NCI-H510A treated with DMSO at 0.1 percent for 48 hours (cell line): ENCODE data around the gene RNF121.

Experiments used
- DNase-seq: peaks from one replicate; lab custom pipeline; 2025; lab: John Stamatoyannopoulos, UW

The RNF121 gene

GRCh38 chr11:72005347-72006260 lies 76.8 kb downstream of the RNF121 start:
- DNase-seq = peak; percentile 72

DNA sequence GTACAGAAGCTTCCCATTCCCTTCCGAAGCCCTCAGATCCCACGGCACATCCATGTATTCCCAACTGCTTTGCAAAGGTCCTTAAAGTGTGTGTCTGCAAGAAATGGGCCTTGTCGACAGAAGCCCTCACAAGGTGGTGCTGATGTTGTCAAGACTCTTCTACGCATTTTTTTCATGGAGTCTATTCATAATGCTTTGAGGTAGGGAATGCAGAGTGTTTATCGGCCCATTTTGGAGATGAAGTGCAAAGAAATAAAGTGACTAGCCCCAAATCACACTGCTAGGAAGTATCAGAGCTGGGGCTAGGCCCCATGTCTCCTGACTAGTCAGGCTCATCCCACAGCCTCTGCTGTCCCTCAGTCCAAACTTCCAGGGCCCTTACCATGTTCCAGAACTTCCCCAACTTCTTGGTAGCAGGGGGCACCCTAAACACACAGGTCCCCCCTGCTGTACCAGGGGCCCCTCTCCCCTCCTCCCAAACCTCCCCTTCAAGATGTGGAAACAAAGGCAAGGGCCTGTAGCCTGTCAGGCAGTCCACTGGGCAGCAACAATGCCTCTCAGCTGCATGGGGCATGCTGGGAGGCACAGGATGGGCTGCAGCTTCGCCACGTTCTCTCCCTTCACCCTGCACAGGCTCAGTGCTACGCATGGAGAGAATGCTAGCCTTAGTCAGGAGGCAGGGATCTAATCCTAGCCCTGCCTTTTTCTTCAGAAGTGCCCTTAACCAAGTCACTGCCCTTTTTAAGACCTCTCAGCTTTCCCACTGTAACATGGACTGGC lies 77.7 kb downstream of the RNF121 start:
- no peak for DNase-seq

DNA sequence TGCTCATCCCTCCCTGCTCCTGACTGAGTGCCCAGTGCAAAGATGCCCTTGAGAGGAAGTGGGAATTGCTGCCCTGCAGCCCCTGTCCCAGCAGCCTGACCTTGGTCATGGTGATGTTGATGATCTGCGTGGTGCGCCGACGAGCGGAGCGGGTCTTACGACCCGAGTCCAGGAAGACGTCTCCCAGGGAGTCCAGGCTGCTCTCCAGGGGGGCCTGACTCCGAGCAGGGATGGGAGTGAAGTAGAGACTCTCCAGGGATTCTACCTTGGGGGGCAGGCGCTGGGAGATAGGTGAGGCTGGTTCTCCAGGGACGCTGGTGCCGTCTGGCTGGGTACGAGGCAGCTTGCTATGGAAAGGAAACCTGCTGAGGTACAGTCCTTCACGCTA lies 78.2 kb downstream of the RNF121 start:
- no peak for DNase-seq

GRCh38 chr11:72007587-72007986 lies 78.7 kb downstream of the RNF121 start:
- DNase-seq = no peak

DNA sequence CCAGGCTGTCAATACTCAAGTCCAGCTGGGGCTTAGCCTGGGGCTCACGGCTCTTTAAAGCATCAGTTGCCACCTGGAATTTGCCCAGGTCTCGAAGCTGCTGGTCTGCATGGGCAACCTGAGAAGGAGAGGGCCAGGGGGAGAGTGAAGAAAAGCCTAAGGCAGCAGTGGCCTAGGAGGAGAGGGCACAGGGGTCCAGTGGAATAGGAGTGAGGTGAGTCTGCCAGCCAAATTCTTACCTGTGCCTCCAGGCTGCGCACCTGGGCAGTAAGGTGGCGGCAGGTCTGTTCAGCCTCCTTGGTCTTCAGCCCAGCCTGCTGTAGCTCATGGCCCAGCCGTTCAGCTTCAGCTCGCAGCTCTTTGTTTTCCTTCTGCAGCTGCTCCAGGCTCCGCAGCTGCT lies 79.9 kb downstream of the RNF121 start:
- no peak for DNase-seq

DNA sequence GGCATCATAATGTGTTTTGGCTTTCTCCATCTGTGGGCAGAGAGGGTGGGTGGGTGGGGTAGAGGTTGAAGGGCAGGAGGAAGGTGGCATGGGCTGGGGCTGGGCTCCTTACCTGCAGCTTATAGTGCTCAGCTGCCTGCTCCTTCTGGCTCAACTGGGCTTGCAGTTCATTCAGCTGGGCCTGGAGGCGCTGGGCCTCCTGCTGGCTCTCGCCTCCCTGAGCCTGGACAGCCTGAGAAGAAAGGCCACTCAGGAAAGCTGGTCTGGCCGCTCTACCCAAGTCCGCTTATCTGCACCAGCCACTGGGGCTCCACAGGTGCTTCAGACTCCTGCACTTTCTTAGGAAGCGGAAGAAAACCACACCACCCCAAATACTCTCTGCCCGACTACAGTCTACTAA lies 80.3 kb downstream of the RNF121 start:
- DNase-seq = no peak

DNA sequence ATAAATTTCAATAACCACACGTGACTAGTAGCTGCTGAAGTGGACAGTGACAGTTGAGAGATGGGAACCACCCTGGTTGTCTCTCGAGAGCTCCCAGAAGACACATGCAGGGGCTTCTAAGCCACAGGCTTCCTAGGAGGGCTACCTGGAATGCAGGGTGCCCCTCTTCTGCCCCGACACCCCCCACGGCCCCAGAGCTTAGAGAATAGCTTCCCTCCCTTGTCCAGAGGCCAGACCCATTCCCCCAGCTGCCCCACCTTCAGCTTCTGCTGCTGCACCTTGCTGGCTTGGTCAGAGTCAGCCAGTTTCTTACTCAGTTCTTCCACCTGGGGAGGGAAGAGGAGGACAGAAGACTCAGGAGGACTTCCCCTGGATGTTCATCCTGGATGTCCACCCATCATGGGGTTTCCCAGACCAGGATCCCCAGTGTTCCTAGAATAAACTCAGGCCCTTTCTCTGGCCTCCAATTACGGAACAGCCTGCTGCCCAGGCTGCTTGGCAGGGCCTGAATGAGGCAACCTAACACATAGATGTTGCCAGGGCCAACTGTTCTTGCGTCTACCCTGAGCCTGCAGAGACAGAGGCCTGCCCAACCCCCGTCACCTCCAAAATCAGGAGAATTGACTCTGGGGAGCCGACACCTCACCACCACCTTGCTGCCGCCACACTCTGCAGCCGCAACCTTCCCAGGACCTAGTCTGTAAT lies 81.8 kb downstream of the RNF121 start:
- no peak for DNase-seq

DNA sequence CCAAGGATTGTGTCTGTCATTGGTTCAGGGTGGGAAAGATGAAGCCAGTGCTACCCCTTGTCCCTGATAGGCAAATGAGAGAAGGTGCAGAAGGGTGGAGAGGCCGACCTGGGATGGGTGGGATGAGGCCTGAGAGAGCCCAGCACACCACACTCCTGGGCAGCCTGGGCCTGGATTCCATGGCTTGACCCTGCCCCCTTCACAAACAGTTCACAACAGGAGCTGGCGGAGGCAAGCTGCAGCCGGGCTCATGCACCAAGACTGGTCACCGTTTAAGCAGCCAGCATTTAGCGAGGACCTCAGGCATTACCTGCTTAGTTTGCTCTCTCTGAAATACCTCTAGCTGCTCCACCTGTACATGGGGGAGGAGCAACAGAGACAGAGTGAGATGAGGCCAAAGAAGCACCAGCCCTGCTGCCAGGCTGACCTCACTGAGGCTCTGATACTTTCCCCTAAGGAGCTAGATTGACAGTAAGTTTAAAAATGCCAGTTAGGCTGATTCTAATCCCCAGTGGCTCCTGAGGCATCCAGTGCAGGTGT lies 83.3 kb downstream of the RNF121 start:
- DNase-seq = no peak

DNA sequence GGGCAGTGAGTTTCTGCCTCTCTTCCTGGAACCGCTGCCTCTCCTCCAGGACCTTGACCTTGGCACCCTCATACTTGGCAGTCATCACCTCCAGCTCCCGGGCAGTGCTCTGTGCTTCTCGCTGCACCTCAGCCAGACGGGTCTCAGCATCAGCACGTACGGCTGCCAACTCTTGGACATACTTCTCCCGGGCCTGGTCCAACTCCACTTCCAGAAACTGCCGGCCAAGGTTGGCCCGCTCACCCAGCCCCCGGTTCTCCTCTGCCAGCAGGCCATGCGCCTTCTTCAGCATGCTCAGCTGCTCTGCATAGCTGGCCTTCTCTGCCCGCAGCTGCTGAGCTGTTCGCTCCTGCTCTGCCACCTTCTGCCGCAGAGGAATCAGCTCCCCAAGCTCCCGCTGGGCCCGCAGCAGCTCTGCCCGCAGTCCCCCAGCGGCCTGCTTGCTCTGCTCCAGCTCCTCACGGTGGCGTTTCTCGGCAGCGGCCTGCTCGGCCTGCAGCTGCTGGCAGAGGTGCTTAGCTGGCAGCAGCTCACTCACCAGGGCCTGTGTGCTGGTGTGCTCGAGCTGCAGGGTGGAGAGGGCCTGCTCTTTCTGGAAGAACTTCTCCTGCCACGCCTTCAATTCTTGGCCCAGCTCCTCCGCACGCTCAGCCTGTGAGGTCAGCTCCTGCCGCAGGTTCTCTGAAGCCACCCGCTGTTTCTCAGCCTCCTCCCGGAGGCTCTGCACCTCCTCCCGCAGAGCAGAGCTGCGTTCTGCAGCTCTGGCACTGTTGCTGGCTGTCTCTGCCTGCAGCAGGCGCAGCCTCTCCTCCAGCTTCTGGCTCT lies 84.3 kb downstream of the RNF121 start:
- DNase-seq = no peak

GRCh38 chr11:72013765-72014711 lies 85.2 kb downstream of the RNF121 start:
- DNase-seq = no peak

GRCh38 chr11:72014761-72015320 lies 86.0 kb downstream of the RNF121 start:
- DNase-seq = no peak

DNA sequence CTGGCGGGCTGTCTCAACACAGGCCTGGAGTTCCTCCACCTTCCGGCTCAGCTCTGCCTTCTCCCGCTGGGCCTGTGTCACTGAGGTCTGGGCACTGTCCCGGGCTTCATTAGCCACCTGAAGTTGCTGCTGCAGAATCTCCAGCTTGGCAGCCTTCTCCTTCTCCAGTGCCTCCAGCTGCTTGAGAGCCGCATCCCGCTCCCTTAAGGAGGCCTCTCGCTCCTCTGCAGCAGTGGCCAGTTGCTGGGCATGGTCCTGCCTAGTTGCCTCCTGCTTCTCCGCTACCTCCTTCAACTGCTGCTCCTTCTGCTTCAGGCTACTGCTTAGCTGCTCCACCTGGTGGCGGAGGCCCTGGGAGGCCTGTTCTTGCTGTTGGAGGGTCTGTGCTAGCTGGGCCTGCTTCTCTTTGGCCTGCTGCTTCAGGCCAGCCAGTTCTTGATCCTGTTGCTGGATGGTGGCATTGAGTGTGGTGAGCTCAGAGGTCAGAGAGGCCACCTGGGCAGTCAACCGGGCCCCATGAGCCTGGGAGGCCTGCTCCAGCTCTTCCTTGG lies 86.7 kb downstream of the RNF121 start:
- no peak for DNase-seq

GRCh38 chr11:72018171-72018570 lies 89.3 kb downstream of the RNF121 start:
- no peak for DNase-seq

- DNase-seq = no peak
These were observed 94.5 kb downstream of the RNF121 start for GRCh38 chr11:72023335-72023734.

- no peak for DNase-seq
These were observed 95.4 kb downstream of the RNF121 start for GRCh38 chr11:72024069-72024754.

DNA sequence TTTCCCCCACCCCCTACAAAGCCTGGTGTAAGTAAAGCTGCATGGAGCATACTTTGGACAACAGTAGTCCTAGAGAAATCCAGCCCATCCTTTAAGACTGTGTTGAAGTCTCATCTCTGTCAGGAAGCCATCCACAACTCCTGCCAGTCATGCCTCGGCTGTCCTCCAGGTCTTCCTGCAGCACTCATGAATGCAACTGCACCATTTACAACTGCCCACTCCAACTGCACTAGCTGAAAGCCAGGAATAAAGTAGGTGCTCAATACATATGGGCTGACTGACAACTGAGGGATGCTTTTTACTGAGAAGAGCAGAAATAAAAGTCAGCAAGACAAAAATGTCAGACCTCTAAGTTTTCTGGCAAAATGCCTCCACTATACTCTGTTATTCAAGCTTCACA lies 97.2 kb downstream of the RNF121 start:
- no peak for DNase-seq

DNA sequence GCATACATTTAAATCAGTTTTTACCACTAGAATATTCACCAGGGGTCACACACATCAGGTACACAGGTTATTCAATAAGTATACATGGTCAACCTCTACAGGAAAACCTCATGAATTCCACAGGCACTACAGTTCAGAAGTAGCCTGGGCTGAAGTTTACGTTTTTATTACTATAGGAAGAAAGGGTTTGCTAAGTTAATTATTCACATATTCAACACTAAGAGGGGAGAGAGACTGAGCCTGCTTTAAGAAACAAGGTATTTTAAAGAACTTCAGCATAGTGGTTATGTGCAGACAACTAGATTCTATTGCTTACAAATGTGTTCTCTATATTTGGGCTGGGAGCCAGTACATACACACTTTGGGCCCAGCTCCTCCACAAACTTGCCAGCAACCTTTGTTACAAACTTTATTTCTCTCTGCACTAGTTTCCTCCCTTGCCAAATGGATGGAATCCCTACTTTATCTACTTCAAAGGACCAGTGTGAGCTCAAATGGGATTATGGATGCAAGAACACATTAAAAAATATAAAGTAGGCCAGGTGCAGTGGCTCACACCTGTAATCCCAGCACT lies 101.7 kb downstream of the RNF121 start:
- no peak for DNase-seq

GRCh38 chr11:72036687-72037086 lies 107.8 kb downstream of the RNF121 start:
- DNase-seq = no peak
